ENCODE results near the gene YIF1B.

YIF1B gene

DNA sequence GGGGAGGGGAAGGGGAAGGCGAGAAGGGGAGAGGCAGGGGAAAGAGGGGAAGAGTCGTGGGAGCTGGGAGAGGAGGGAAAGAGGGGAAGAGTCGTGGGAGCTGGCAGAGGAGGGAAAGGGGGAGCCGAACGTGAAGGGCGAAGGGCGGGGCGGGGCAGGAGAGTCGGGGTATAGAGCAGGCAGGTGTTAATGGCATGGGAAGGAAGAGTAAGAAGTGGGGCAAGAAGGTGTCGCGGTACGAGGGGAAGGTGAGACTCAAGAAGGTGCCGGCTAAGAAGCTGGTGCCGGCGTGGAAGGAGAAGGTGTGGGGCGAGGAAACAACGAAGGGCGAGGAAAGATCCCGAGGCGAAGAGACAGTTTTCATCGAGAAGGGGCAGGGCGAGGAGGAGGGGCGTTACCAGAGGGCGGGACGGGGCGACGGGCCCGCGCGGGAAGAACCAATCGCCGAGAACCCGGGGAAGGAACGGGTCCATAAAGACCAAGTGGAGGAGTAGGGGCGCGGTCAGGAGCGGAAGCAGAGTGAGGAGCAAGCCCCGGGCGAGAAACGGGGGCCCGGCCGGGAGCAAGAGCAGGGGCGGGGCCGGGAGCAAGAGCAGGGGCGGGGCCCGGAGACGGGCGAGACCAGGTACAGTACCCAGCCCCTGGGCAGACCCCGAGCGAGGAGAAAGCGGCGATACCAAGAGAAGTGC lies 20.3 kb upstream of the YIF1B start:
- peak; percentile 93 to 94 for DNase-seq (ENCODE audit: low read depth in 2 of 2)

DNA sequence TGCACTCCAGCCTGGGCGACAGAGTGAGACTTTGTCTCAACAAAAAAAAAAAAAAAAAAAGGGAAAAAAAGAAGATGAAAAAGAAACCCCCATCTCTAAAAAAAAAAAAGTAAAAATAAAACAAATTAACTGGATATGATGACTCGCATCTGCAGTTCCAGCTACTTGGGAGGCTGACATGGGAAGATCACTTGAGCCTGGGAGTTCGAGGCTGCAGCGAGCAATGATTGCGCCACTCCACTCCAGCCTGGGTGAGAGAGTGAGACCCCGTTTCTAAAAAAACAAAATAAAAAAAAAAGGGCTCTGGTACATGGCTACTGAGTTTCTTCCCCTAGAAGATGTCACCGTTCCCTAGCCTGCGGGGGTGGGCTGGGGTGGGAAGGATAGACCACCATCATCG lies 17.5 kb upstream of the YIF1B start:
- DNase-seq (ENCODE audit: low read depth in 2 of 2), result no peak

DNA sequence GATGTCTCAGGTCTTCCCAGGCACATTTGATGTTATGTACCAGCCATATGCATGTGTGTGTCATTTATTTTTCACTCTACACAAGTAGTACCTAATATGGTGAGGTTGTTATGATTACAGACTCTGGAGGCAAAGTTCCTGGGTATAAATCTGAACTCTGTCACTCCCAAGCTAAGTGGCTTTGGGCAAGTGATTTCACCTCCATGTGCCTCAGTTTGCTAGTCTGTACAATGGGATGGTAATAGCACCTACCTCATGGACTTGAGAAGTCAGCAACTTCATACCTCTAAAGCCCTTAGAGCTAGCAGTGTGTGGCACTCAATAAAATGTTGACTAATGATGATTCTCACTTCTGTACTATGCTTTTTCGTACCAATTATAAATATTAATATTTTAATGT lies 16.0 kb upstream of the YIF1B start:
- no peak for DNase-seq (ENCODE audit: low read depth in 2 of 2)

DNA sequence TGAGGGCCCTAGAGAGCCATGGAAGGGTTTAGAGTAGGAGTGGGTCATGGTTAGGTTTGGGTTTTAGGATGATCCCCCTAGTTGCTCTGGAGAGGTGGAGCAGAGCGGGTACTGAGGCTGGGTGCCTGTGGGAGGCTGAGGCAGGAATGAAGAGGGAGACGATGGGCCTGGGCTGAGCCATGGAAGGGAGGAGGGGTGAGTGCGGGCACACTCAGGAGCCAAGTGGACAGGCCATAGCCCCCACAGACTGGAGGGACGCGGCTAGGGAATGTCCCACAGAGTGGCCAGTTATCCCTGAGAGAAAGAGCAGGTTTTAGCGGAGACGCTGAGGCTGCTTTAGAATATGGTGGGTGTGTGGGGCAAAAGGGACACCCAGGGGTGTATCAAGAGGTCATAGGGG lies 13.9 kb upstream of the YIF1B start:
- no peak for DNase-seq (ENCODE audit: low read depth in 2 of 2)

DNA sequence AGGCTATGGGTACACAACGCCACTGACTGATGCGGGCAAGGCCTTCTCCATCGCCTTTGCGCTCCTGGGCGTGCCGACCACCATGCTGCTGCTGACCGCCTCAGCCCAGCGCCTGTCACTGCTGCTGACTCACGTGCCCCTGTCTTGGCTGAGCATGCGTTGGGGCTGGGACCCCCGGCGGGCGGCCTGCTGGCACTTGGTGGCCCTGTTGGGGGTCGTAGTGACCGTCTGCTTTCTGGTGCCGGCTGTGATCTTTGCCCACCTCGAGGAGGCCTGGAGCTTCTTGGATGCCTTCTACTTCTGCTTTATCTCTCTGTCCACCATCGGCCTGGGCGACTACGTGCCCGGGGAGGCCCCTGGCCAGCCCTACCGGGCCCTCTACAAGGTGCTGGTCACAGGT lies 10.8 kb upstream of the YIF1B start:
- no peak for DNase-seq (ENCODE audit: low read depth in 2 of 2)

DNA sequence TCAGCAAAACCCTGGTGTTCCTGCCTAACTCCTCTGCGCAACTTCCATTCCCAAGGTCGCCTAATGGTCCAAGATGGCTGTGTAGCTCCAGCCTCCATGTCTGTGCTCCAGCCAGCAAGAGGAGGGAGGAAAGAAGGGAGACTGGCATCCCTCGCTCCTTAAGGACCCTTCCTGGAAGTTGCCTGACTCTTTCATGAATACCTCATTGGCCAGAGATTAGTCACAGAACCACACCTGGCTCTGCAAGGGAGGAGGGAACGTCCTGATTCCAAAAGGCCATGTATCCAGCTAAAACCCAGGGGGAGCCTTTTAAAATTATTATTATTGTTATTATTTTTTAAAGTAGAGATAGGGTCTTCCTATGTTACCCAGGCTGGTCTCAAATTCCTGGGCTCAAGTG lies 8.7 kb upstream of the YIF1B start:
- DNase-seq (ENCODE audit: low read depth in 2 of 2), result no peak

DNA sequence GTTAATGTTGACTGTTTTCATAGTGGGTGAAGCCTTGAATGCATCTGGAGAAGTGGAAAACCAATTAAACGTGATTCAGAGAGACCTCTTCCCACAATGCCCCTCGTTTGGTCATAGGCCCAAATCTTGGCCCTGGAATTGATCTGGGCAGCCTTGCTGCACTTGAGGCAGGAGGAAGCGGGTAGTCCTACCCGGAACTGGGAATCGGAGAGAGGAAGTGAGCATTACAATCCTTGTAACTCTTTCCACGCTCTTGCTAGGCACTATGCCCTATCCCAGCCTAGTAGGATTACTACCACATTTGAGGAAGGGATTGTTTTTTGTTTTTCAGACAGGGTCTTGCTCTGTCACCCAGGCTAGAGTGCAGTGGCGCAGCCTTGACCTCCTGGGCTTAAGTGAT lies 7.5 kb upstream of the YIF1B start:
- no peak for DNase-seq (ENCODE audit: low read depth in 2 of 2)

DNA sequence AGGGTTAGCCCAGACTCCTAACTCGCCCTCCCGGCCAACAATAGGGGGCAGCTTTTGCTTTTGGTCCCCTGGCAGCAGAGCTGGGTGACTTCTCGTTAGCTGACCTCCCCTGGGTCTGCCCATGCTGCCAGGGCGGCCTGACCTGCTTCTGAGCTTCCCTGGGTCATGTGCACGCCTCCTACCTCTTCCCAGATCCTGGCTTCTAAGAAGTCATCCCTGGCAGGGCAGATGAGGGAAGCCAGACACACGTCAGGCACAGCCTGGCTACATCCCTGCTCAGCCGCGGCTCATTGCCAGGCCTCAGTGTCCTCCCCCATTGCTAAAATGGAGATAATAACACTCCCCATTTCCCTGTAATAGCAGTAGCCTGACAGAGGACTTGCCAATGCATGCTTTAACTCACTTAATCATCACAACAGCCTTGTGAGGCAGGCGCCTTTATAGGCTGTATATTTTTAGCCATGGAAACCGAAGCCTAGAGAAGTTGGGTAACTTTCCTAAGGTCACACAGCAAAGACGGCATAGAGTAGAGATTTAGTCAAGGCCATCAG lies 6.0 kb upstream of the YIF1B start:
- no peak for DNase-seq (ENCODE audit: low read depth in 2 of 2)

DNA sequence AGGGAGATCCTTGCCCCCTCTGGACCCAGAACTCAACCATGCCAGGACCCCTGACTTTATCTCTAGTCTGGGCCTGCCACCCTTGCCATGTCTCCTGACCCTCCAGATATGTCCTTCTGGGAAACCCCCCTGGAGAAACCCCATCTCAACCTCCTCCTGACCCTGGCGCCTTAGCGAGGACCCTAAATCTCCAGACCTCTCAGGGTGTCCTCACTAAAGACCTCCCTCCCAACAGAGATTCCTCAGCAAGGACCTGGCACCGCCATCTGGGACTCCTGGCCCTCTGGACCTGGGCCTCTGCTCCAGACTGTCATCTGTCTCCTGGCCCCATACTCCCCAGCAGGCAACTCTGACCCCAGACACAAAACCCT lies 5.2 kb upstream of the YIF1B start:
- no peak for DNase-seq (ENCODE audit: low read depth in 2 of 2)

DNA sequence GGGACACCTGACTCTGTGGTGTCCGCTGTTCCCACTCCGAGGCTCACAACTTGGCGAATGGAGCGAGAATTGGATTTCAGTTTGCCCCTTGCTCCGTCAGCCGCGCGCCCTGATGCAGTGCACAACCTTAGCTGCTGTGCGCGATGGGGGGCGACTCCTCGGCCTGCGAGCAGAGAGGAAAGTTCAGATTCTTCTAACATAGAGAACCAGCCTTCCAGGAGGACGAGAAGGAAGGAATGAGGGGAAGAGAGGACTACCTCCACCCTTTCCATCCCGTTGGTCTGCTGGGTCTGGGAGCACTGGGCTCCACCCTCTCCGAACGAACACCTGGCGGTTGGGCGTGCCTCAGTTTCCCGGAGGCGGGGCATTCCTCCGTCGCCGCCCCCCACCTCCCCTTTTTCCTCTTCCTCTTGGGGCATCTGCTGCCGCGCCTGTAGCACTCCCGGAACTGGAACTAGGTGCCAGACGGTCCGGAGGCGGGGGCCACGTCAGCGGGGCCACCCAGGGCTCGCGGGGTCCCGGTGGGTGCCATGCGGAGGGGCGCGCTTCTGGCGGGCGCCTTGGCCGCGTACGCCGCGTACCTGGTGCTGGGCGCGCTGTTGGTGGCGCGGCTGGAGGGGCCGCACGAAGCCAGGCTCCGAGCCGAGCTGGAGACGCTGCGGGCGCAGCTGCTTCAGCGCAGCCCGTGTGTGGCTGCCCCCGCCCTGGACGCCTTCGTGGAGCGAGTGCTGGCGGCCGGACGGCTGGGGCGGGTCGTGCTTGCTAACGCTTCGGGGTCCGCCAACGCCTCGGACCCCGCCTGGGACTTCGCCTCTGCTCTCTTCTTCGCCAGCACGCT lies 3.9 kb upstream of the YIF1B start, which contains the start of gene KCNK6:
TSS of gene KCNK6 (plus strand) at position 425 of the 838 bp plus-strand sequence. CDS start at position 531, 106 bp downstream.
- peak; percentile 23 to 43 for DNase-seq (ENCODE audit: low read depth in 2 of 2)

DNA sequence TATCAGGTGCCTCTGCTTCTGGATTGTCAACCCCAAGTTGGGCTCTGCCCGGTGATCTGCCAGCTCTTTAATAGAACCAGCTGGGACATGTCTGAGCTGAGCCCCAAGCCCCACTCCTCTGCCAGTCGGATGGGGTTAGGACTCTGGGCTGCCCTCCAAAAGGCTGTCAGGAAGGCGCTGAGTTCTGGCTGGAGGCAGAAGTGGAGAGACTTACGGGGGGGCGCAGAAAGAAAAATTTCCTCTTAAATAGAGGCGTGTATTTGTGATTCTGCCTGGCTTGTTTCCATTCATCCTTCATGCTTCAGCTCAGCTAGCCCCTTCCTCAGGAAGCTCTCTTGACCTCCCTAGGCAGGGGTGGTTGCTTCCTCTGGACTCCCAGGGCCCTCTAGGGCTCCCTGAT lies 2.9 kb upstream of the YIF1B start:
- DNase-seq (ENCODE audit: low read depth in 2 of 2), result no peak

DNA sequence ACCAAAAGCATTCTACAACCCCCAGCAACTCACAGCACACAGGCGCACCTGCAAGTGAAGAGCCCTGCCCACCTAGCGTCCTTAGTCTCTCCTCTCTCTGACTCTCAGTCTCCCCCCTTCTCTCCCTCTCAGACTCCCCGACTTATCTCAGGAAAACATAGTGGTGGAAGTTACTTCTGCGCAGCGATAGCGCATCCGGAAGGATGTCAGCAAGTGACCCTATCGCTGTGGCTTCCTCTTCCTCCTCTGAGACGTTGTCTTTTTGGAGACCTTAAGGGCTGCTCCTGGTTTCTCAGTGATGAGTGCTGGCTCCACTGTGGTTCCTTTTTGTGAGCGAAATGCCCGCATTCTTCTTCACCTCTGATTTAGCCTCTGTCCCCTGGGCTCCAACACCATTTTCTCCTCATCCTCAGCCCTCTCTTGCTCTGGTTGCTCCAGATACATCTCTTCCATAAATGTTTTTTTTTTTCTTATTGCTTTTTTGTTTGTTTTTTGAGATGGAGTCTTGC lies 1.4 kb upstream of the YIF1B start:
- no peak for DNase-seq (ENCODE audit: low read depth in 2 of 2)

DNA sequence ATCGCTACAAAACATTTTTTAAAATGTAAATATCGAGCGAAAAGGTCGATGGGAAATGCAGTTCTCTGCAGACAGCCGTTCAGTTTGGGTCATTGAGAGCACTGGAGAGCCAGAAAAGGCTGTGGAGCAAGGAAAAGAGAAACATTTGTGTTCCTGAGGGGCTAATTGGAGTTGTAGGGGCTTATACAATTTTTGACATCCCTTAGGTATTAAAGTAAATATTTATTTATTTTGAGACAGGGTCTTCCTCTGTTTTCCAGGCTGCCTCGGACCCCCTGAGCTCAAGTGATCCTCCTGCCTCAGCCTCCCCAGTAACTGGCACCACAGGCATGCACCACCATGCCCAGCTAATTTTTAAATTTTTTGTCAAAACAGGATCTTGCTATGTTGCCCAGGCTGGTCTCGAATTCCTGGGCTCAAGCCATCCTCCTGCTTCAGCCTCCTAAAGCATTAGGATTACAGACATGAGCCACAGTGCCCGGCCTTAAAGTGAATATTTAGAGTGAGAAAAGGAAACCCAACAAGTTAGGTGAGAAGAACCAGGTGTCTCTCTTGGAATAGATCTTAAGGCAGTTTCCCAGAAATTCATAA lies 825 bp upstream of the YIF1B start:
- no peak for DNase-seq (ENCODE audit: low read depth in 2 of 2)

DNA sequence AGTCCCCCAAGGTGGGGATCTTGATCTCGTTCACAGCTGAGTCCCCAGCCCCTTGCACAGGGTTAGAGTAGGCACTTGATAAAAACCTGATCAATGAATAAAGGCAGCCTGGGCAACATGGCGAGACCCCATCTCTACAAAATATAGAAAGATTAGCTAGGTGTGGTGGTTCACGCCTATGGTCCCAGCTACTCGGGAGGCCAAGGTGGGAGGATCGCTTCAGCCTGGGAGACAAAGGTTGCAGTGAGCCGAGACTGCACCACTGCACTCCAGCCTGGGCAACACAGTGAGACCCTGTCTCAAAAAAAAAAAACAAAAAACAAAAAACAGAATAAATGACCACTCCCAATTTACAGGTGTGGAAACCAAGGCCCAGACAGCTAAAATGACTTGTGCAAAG lies 4.8 kb downstream of the YIF1B start:
- no peak for DNase-seq (ENCODE audit: low read depth in 2 of 2)

DNA sequence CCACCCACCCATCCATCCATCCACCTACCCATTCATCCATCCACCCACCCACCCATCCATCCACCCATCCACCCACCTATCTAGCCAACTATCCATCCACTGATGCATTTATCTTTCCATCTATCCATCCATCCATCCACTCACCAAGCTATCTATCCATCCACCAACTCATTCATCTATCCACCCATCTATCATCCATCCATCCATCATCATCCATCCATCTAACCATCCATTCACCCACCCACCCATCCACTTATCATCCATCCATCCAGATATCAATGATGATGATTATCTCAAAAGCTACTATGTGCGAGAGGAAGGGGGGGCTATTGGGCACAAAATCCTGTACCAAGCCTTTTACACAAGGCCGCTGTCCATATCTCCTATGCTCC lies 5.5 kb downstream of the YIF1B start:
- DNase-seq (ENCODE audit: low read depth in 2 of 2), result no peak

DNA sequence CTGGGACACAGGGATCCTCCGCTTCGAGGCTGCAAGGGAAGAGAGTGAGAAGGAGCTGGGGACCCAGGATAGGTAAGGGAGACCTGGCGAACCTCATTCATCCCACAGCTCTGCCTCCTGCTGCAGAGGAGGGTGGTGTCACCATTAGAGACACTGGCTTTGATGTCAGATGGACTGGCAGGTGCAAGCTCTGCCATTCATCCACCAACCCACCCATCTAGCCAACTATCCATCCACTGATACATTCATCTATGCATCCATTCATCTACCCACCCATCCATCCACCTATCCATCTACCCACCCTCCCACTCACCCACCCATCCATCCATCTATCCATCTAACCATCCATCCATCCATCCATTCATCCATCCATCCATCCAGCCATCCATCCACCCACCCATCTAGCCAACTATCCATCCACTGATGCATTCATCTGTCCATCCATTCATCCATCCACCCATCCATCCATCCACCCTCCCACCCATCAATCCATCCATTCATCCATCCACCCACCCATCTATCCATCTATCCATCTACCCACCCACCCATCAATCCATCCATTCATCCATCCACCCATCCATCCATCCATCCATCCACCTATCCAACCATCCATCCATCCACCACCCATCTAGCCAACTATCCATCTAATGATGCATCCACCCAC lies 6.0 kb downstream of the YIF1B start:
- no peak for DNase-seq (ENCODE audit: low read depth in 2 of 2)

DNA sequence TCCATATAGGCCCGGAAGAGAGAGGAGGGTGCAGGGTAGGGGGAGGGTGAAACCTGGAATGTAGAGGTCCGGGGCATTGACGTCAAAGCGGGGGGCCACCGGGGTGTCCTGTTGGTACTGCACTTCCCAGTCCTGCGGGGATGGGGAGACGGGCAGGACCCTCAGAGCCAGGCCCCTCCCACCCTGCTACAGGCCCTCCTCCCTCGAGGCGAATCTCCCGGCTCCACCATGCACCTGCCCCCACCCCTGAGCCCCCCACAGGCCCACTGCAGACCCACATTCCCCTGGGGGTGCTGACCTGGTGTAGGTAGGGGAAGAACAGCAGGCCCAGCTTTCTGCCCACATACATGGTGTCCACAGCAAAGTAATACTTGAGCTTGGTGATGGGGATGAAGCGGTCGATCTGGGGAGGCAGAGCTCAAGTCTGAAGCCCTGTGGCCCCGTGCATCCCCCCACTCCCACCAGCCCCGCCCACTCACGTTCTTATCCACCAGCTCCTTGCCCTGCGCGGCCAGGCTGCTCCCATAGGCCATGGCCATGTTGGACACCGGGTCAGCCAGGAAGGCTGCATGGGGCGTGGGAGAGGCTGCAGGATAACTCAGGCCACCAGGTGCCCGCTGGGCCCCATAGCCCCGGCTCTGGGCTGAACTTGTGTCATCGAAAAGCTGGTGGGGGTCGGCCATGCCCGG lies 6.7 kb downstream of the YIF1B start:
- no peak for DNase-seq (ENCODE audit: low read depth in 2 of 2)

DNA sequence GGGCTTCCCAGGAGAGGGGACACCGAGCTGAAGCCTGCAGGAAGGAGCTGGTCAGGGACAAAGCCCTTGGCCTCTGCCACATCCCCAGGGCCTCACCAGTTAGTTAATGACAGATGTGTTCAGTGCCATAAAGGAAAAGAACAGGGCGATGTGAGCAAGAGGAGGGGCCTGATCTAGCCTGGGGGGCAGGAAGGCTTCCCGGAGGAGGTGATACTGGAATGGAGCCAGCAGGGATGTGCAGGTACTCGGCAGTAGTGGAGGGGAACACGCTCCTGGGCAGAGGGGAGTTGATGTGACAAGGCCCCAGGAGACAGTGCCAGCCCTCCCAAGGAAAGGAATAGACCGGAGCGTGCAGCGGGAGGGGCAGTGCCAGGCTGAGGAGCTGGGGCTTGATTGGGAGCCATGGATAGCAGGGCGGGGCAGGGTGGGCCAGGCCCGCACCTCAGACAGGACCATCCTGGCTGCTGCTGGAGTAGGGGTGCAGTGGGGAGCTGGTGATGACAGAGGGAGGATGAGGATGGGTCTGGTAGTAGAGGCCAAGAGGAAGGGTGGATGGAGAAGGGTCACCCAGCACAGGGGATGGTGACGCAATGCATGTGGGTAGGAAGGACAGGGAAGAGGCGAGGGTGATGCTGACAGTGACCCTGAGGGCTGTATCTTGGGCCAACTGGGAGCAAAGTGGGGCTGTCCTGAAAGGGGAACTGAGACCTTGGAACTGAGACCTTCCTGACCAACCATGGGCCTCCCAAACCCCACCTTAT lies 7.6 kb downstream of the YIF1B start:
- no peak for DNase-seq (ENCODE audit: low read depth in 2 of 2)

DNA sequence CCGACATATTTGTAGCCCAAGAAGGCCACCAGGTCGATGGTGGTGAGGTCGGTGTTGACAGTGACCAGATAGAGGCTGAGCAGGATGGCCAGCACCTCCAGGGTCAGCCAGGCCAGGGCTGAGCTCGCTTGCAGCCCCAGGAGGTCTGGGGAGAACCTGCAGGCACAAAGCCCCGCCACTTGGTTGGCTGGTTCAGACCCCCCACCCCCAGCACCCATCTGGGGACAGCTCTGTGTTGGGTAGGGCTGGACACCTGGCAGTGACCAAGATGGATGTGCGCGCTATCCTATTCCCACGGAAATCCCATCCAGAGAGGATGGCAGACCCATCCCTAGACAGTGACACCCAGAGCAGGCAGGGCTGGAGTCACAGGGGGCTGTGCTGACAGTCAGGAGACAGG lies 8.2 kb downstream of the YIF1B start:
- DNase-seq (ENCODE audit: low read depth in 2 of 2), result no peak

DNA sequence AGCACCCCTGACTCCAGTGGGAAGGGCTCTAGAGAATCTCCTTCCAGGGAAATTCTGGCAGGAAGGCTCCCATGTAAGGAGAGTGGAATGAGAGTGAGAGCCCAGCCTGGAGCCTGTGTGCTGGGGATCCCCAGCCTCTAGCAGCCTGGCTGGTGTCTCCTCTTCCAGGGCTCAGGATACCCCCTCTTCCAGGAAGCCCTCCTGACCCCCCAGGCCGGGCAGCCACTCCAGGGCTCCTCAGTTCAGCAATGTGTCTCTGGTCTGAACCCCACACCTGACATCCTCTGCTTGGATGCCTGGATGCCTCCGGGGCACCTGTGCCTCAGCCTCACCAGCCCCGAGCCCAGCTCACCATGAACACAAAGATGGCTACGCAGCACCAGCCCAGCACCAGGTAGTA lies 8.7 kb downstream of the YIF1B start:
- no peak for DNase-seq (ENCODE audit: low read depth in 2 of 2)

DNA sequence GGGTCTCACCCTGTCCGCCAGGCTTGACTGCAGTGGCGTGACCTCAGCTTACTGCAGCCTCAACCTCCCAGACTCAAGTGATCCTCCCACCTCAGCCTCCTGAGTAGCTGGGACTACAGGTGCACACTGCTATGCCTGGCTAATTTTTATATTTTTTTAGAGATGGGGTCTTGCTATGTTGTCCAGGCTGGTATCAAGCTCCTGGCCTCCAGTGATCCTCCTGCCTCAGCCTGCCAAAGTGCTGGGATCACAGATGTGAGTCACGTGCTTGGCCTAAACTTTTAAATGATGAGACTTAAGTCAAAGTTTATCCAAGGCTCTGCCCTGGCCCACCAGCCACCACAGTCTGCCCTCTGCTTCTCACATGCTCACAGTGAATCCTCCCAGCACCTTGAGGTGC lies 9.5 kb downstream of the YIF1B start:
- DNase-seq (ENCODE audit: low read depth in 2 of 2), result no peak
